Measurements from ENCODE around the gene CSNK2A1. TPM values are rescaled to one million over a fixed set of nuclear protein-coding genes. Genes with fewer than 3 reads are reported as not detected.
A peak's percentile ranks its signal among the peaks of the same experiment; 100 is the strongest.

CSNK2A1 gene
- total RNA-seq, 1 experiment from 2014 or later: 229 TPM

GRCh38 chr20:577167-577791 lies 33.7 kb upstream of the CSNK2A1 start:
- Histone ChIP-seq H3K27ac (ENCODE audit: insufficient read length, low read depth, low read length) (no peak overlapping the region), H3K23me2 (ENCODE audit: insufficient read length, low read depth, low read length, poor library complexity, severe bottlenecking) (no peaks in the 10 kb centered on the region), H4K20me1 (ENCODE audit: control insufficient read depth, insufficient read depth, insufficient read length) (no peaks in the 10 kb centered on the region), H4K8ac (replicated peaks; ENCODE audit: insufficient read length, low read depth, low read length) (no peak overlapping the region), H3K14ac (ENCODE audit: insufficient read depth, low read length) (no peak overlapping the region), H2BK12ac (ENCODE audit: insufficient read length, low read depth, low read length) (no peak overlapping the region), H3K4ac (ENCODE audit: low read depth, low read length) (no peak overlapping the region), H2AK5ac (ENCODE audit: insufficient read length, low read length) (no peak overlapping the region), H3K79me2 (ENCODE audit: insufficient read depth, low read length) (no peaks in the 10 kb centered on the region), H3K23ac (ENCODE audit: insufficient read length, low read depth, low read length) (no peak overlapping the region), H4K5ac (ENCODE audit: insufficient read length, low read depth, low read length) (no peak overlapping the region), H4K91ac (ENCODE audit: insufficient read length, low read depth, low read length) (no peak overlapping the region), H3K4me2 (ENCODE audit: insufficient read depth, insufficient read length, low read length) (no peak overlapping the region), H2BK15ac (ENCODE audit: low read depth, low read length) (no peak overlapping the region), H2BK5ac (ENCODE audit: insufficient read length, low read length) (no peak overlapping the region), H3K4me1 (ENCODE audit: insufficient read depth, low read length) (peaks cover 11% of the 10 kb centered on the region), H3K9ac (ENCODE audit: extremely low read depth, insufficient read length, low read length) (no peak overlapping the region), H3K18ac (ENCODE audit: insufficient read length, low read depth, low read length) (no peak overlapping the region), H2AFZ (ENCODE audit: low read length) (no peak overlapping the region), H3T11ph (ENCODE audit: low read length) (no peak overlapping the region), H3K79me1 (ENCODE audit: insufficient read depth, low read depth, low read length, poor library complexity, severe bottlenecking) (no peaks in the 10 kb centered on the region), H3K56ac (ENCODE audit: insufficient read length, low read depth, low read length) (no peak overlapping the region), H2BK20ac (ENCODE audit: low read depth, low read length, poor library complexity, severe bottlenecking) (no peak overlapping the region), H2BK120ac (ENCODE audit: low read depth, low read length, poor library complexity, severe bottlenecking) (no peak overlapping the region), H3K9me3 (ENCODE audit: control insufficient read depth, low read depth, low read length) (no peaks in the 10 kb centered on the region), H3K27me3 (ENCODE audit: insufficient read depth, low read length) (no peaks in the 10 kb centered on the region)
- Mint-ChIP-seq H3K9me3 (no peaks in the 10 kb centered on the region), H3K27ac (no peak overlapping the region), H3K36me3 (ENCODE audit: insufficient read depth in 1 of 3, low read depth in 3 of 3) (peaks cover 0 to 1% (median 0%) of the 10 kb centered on the region in 3 experiments; a peak in 1 of 7 replicates), H3K4me1 (peaks cover 32 to 36% of the 10 kb centered on the region in 2 experiments), H3K4me3 (no peak overlapping the region), H3K27me3 (ENCODE audit: low read depth) (peaks cover 19% of the 10 kb centered on the region)
- DNase-seq: peak; percentile 62
- peak; percentile 65 for TF ChIP-seq CTCF (conservative IDR thresholded peaks at IDR 0.05)
- WGBS (ENCODE audit: extremely low coverage, insufficient read length, low lambda C conversion rate): 100% methylated on average over 2 of the region's 12 CpGs
